ENCODE data around the gene LTO1. TPM values are rescaled to one million over a fixed set of nuclear protein-coding genes. Genes with fewer than 3 reads are reported as not detected.

Gene LTO1
- total and polyA plus RNA-seq, 4 donors: 12.4 to 27.5 (median 19.4) TPM

- TF ChIP-seq, protein P1, sequence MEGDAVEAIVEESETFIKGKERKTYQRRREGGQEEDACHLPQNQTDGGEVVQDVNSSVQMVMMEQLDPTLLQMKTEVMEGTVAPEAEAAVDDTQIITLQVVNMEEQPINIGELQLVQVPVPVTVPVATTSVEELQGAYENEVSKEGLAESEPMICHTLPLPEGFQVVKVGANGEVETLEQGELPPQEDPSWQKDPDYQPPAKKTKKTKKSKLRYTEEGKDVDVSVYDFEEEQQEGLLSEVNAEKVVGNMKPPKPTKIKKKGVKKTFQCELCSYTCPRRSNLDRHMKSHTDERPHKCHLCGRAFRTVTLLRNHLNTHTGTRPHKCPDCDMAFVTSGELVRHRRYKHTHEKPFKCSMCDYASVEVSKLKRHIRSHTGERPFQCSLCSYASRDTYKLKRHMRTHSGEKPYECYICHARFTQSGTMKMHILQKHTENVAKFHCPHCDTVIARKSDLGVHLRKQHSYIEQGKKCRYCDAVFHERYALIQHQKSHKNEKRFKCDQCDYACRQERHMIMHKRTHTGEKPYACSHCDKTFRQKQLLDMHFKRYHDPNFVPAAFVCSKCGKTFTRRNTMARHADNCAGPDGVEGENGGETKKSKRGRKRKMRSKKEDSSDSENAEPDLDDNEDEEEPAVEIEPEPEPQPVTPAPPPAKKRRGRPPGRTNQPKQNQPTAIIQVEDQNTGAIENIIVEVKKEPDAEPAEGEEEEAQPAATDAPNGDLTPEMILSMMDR (IDR thresholded peaks at IDR 0.05; ENCODE audit: control extremely low read depth, extremely low read depth): no peak
- DNase-seq (no peak), ATAC-seq (ENCODE audit: insufficient read depth, low FRiP score) (no peak)
- Histone ChIP-seq H3K4me1 (ENCODE audit: control insufficient read depth in 5 of 5, insufficient read depth in 5 of 5, low read length in 5 of 5) (peaks cover 0 to 17% (median 4%) of the 10 kb centered on the region in 5 donors), H3K27ac (ENCODE audit: low read depth in 1 of 2, low read length in 1 of 2) (no peak overlapping the region), H3K27me3 (ENCODE audit: control insufficient read depth in 3 of 3, insufficient read depth in 3 of 3, low read length in 2 of 3) (no peaks in the 10 kb centered on the region), H3K4me3 (no peak overlapping the region), H3K9ac (ENCODE audit: insufficient read depth in 1 of 2, low read length in 2 of 2) (no peak overlapping the region), H3K9me3 (ENCODE audit: control insufficient read depth in 4 of 4, insufficient read depth in 3 of 4, low read length in 3 of 4) (no peaks in the 10 kb centered on the region), H3K36me3 (ENCODE audit: control insufficient read depth in 4 of 4, insufficient read depth in 4 of 4, low read length in 4 of 4) (peaks cover 0 to 32% (median 9%) of the 10 kb centered on the region in 4 donors)
- 75 to 84% methylated on average over 16 of the region's 16 CpGs for WGBS, 2 donors
These were observed 13.0 kb downstream of the LTO1 start for GRCh38 chr11:69662021-69662698.

DNA sequence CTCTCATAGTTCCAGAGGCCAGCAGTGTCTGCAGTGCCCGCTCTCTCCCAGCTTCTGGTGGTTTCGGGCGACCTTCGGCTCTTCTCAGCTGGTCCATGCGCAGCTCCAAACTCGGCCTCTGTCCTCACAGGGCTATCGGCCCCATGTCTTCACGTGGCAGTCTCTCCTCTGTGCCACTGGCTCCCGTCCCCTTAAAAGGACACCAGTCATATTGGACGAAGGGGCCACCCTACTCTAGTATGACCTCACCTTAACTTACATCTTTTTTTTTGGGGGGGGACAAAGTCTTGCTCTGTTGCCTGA lies 13.8 kb downstream of the LTO1 start:
- no peaks in the 10 kb centered on the region for H3K9me3 ChIP-seq (ENCODE audit: control insufficient read depth in 4 of 4, insufficient read depth in 3 of 4, low read length in 3 of 4)
- no peaks in the 10 kb centered on the region for H3K27me3 ChIP-seq (ENCODE audit: control insufficient read depth in 3 of 3, insufficient read depth in 3 of 3, low read length in 2 of 3)
- TF ChIP-seq, protein P1 (IDR thresholded peaks at IDR 0.05; ENCODE audit: control extremely low read depth, extremely low read depth): no peak
- H3K4me1 ChIP-seq (ENCODE audit: control insufficient read depth in 5 of 5, insufficient read depth in 5 of 5, low read length in 5 of 5): peaks cover 0 to 17% (median 4%) of the 10 kb centered on the region in 5 donors
- H3K36me3 ChIP-seq (ENCODE audit: control insufficient read depth in 4 of 4, insufficient read depth in 4 of 4, low read length in 4 of 4): peaks cover 0 to 24% (median 9%) of the 10 kb centered on the region in 4 donors
- ATAC-seq (ENCODE audit: insufficient read depth, low FRiP score) (no peak), DNase-seq (no peak)
- H3K9ac ChIP-seq (ENCODE audit: insufficient read depth in 1 of 2, low read length in 2 of 2): no peak overlapping the region
- H3K27ac ChIP-seq (ENCODE audit: low read depth in 1 of 2, low read length in 1 of 2): no peak overlapping the region
- H3K4me3 ChIP-seq: no peak overlapping the region
- 79 to 95% methylated on average over 10 of the region's 10 CpGs for WGBS, 2 donors

- TF ChIP-seq, protein P1 (IDR thresholded peaks at IDR 0.05; ENCODE audit: control extremely low read depth, extremely low read depth): no peak
- DNase-seq (no peak), ATAC-seq (ENCODE audit: insufficient read depth, low FRiP score) (no peak)
- H3K9ac ChIP-seq (ENCODE audit: insufficient read depth in 1 of 2, low read length in 2 of 2): no peak overlapping the region
- peaks cover 0 to 17% (median 4%) of the 10 kb centered on the region in 5 donors for H3K4me1 ChIP-seq (ENCODE audit: control insufficient read depth in 5 of 5, insufficient read depth in 5 of 5, low read length in 5 of 5)
- WGBS, 2 donors: 94 to 100% methylated on average over 4 of the region's 4 CpGs
- H3K9me3 ChIP-seq (ENCODE audit: control insufficient read depth in 4 of 4, insufficient read depth in 3 of 4, low read length in 3 of 4): no peaks in the 10 kb centered on the region
- no peak overlapping the region for H3K4me3 ChIP-seq
- H3K27ac ChIP-seq (ENCODE audit: low read depth in 1 of 2, low read length in 1 of 2): no peak overlapping the region
- H3K27me3 ChIP-seq (ENCODE audit: control insufficient read depth in 3 of 3, insufficient read depth in 3 of 3, low read length in 2 of 3): no peaks in the 10 kb centered on the region
- H3K36me3 ChIP-seq (ENCODE audit: control insufficient read depth in 4 of 4, insufficient read depth in 4 of 4, low read length in 4 of 4): peaks cover 0 to 18% (median 7%) of the 10 kb centered on the region in 4 donors
These were observed 15.1 kb downstream of the LTO1 start for GRCh38 chr11:69660001-69660500.
